Measurements from ENCODE around the gene KRTAP10-2.

KRTAP10-2 gene

DNA sequence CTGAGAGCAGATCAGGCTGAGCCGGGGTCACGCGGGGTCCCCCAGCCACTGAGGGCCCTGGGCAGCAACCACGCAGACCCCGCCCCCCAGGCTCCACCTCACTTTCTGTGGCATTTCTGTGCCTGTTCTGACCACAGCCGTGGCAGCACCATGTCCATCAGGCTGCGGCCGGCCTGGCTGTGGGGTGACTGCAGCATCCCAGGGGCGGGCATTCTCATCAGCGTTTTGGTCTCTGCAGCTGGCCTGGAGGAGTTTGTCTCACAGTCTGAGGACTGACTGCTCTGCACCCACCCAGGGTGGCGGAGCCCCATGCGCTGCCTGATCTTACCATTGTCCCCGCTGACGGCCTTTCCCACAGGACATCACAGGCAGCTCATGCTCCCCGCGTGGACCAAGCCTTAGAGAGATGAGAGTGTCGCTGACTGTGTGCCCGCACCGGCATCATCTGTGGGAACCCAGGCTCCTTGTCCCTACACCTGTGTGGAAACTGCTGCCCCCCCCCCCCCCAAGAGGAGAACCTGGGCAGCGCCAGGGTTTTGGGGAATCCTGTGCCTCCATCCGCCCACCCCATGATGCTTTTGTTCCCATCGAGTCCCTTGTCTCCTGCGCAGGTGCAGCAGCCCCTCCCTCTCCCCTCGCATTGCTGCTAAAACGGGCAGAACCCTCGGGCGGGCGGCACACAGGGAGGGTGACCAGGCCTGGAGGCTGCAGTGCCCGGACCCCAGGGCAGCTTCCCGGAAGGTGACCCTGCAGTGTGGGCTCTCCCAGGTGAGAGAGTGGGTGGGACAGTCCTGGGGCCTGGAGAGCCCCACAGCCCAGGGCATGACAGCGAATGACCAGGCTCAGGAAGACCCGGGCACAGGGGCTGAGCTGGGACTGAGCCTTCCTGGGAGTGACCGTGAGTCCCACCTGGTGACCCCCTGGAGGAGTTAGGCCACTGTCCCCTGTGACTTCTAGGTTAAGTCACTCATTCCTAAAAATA is 13.1 kb downstream of the KRTAP10-2 start:
- DNase-seq: no peak

DNA sequence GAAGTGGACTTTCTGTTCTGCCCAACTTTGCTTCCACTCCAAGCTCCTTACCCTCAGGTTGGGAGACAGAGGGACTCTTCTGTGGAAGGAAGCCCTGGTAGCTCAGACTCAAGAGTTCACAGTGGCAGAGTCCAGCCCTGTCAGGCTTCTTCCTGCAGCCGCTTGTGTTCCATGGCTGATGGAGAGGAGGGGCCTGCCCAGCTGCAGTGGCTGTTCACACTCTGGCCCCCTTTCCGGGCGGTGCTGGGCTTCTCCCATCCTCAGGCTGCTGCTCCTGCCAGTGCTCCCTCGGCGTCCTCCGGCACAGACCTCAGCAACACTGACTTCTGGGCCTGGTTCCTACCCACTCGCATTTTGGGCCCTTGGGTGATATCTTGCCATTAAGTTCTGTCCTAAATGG is 15.3 kb downstream of the KRTAP10-2 start:
- no peak for DNase-seq

DNA sequence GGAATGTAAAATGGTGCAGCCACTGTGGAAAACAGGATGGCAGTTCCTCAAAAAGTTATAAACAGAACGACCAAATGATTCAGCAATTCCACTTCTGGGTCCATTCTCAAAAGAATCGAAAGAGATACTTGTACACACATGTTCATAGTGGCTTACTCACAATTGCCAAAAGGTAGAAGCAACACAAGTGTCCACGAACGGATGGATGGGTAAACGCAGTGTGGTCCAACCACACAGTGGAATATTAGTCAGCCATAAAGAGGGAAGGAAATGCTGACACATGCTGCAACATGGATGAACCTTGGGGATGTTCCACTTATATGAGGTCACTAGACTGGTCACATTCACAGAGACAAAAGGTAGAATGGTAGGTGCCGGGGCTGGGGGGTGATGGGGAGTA is 16.6 kb downstream of the KRTAP10-2 start:
- no peak for DNase-seq

DNA sequence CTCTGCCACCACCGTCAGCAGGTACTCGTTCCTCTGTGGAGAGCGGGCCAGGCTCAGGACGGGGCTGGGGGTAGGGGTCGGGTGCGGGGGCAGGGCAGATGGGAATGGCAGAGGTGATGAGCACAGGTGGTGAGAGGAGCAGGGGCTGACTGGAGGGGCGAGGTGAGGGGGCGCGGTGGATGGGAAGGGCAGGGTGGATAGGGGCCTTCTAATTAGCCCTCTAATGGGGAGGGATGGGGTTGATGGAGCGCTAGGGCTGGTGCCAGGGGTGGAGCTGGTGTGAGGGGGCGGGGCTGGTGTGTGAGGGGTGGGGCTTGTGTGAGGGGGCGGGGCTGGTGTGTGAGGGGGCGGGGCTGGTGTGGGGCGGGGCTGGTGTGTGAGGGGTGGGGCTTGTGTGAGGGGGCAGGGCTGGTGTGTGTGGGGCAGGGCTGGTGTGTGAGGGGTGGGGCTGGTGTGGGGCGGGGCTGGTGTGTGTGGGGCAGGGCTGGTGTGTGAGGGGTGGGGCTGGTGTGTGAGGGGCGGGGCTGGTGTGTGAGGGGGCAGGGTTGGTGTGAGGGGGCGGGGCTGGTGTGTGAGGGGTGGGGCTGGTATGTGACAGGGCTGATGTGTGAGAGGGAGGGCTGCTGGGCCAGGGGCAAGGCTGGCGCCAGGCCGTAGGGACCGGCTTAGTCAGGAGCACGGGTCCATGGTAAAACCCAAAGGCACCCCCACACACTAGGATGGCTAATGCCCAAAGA is 17.2 kb downstream of the KRTAP10-2 start:
- DNase-seq: no peak

DNA sequence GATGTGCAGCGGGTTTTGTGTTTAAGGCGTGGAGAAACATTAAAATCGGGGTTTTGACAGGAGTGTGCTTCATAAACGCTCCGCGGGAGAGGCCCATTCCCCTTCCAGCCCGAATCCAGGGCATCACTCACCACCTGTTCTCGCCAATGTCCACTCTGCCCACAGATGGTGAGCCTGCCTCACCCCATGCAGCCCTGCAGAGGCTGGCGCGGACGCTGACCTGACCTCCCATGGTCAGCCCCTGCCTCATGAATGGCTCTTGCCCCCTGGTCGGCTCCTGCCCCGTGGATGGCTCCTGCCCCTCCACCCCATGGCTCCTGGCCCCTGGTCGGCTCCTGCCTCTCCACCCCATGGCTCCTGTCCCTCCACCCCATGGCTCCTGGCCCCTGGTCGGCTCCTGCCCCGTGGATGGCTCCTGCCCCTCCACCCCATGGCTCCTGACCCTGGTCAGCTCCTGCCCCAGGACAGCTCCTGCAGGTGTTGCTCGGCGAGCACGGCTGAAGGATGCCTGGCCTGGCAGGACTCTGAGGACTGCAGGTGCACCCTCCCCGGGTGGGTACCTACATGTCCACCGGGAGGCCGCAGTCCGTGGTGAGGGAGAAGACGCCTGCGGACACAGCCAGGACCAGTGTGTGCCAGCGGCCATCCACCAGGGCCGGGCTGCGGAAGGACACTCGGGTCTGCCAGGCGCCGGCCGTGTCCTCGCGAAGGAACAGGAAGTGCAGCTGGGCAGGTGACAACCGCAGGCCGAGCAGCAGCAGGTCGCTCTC is 18.0 kb downstream of the KRTAP10-2 start:
- DNase-seq: no peak

DNA sequence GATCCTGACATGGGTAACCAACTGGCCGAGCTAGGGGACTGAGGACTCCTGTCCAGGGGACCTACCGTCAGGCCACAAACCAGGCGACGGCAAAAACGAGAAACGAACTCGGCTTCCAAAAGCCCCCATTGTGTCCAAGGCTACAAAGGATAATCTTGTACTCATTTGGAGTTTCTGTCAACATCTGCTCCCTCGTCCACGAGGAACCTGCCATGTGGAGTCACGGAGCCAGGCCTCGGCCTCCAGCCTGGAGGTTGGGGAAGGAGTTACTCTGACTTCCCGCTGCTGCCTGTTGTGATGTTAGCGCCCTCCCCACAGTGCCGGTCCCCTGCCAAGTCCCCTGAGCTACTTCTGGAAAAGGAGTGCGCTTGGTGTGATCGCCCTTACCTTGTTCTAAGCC is 18.6 kb downstream of the KRTAP10-2 start:
- DNase-seq: no peak

DNA sequence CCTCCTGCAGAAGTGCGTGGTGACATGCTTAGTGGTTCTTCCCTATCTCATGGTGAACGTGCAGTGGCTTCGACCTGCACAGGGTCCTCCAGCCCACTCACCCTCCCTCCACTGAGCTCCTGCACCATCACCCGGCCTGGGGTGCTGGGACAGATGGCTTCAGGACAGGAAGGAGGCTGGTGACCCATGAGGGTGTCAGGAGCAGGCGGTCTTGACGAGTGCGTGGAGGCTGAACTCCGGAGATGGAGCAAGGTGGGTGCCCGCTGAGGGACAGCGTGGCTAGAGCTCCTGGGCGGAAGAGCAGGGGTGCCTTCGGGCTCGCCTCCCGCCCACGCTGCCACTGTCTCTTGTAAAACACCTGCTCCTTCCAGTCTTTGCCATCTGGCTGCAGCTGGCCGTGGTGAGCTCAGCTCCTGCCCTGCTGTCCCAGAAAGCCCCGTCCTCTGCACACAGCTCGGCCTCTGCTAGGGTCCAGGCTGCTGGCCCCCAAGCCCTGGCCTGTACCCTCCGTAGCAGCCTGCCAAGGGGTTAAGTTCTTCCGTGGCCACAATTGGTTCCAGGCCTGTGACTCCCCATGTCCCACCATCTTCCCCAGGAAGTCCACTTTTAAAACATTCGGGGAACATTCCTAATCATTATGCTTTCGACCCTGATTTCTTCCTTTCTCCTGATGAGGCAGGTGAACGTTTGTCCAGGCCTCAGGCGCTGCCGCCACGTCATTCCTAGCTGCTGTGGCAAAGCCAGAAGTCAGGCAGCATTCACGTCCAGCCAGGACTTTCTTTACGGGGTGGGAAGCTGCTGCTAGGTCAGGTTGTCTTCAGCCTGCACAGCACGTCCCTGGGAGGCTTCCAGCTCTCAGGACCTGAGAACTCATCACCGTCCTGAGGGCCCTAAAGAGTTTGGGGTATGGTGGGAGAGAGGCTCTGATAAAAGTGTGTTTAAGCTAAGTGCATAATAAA is 19.4 kb downstream of the KRTAP10-2 start:
- no peak for DNase-seq

DNA sequence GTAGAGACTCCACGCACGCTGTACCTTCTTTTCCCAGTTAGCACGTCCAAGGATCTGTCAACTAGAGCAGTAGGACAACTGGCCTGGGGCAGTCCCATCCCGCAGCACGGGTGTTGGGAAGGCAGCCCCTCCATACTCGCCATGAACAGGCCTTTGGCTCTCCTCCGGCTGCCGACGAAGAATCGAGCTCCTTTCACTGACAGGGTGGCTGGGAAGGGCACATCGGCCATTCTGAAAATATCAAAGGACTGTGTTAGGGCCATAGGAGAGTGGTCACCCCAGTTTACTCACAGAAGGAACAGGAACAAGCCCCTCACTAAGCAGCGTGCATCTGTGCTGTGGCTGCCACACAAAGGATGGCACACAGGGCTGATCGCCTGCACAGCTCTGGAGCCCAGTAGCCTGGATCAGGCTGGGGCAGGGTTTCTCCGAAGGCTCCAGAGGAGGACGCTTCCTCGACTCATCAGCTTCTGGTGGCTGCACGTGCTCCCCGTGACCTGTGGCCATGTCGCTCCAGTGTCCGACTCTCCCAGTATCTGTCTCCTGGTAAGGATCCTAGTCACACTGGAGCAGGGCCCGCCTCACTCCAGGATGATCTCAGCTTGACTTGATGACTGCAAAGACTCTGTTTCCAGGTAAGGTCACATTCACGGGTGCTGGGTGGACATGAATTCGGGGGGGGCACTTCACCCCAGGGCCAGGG is 20.3 kb downstream of the KRTAP10-2 start:
- no peak for DNase-seq

DNA sequence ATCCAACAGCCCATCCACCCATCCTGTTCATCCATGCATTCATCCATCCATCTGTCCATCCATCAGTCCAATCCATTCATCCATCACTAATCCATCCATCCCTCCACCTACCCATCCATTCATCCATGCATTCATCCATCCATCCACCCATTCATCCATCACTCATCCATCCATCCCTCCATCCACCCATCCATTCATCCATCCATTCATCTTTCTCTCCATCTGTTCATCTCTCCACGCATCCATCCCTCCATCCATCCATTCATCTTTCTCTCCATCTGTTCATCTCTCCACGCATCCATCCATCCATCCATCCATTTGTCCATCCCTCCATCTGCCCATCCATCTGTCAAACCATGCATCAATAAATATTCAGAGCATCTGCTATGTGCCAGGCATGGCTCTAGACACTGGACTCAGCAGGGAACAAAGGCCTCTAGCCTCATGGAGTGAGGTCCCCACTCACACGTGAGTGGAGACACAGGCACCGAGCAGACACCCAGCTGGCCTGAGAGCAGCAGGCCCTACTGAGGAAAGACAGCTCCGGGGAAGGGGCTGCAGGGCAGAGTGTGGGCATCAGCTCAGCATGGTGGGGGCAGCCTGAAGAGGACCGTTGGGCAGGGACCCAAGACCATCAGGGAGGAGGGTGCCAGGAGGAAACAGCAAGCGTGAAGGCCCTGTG is 20.9 kb downstream of the KRTAP10-2 start:
- DNase-seq: no peak

DNA sequence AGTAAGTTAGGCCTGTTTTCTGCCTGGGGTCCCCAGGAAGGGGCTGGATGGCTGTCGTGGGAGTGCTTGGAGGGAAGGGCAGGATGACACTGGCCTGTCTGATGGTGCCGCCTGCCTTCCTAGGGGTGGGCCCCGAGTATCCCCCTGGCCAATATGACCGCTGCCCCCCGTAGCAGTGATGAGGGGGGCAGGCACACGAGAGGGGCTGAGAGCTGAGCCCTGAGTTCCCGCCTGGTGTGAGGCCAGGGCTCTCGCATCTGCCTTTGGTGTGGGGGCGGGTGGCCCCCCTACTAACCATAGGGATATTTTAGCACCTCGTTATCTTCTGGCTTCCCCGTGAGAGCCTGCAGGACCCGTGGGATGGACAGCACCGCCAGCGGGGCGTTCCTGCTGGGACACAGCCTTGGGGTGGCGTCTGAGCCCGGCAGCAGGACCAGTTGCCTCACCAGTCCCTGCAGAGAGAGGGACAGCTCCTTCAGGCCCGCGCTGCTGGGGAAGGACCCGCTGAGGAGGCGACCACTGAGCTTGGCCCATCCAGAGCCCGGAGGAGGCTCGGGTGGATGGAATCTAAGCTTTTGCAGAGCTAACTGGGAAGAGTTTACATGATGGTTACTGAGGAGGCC is 21.7 kb downstream of the KRTAP10-2 start:
- DNase-seq: no peak

DNA sequence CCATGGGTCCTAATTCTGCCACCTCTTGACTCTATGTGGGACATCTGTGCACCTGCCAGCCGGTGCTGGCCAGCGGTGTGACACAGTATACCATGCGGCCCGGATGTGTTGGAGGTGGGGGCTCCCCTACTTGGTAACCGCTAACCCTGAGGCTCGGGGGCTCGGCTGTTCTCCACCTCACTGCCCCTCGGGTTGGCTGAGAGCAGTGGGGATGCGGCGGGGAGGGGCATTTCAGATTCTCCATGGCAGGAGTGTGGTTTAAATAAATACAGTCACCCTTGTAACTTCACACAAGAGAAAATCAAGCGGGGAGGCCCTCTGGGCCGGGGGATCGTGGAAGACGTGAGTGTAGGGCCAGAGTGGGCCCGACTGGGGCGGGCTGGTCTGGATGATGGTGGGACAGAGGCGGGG is 22.3 kb downstream of the KRTAP10-2 start:
- no peak for DNase-seq

DNA sequence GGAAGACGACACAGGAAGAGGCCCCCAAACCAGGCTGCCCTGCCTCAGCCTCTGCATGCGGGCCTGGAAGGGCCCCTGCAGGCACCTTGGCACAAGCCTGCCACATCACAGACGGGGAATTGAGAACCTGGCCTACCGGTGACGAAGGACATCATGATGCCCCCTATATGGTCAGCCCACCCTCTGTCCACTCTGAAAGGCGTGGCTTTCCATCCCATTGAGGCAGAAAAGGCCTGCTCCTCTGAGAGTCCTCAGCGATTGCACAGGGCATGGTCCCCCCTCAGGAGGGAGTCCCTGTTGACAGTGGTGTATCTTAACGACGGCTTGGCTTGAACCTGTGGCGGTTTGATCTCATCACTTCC is 22.7 kb downstream of the KRTAP10-2 start:
- no peak for DNase-seq

DNA sequence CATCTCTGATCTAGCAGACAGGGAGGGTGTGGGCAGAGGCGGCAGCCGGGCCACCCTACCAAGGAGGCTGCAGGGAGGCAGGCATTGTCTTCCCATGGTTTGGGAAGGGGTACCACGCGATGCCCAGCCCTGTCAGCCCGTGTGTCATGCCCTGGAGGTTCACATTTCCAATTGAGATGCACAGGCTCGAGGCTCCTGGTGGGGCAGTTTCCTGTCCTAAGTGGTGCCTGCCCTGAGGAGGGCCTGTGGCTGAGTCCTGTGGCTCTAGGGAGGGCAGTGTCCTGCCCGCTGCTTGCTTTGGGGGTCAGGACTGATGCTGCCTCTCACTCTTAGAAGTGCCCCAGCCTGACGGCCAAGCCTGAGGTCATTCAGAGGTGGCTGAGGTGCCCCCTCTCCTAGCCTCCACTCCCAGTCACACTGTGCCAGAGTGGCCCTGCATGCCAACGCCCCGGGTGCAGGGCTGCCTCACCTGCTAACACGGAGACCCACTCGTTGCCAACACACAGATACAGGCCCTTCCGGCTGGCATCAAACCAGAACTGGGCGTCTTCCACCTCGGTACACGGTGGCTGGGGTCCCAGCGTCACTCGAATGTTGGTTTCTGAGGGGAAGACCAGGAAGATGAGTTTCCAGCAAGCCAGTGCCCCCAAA is 23.2 kb downstream of the KRTAP10-2 start:
- no peak for DNase-seq

DNA sequence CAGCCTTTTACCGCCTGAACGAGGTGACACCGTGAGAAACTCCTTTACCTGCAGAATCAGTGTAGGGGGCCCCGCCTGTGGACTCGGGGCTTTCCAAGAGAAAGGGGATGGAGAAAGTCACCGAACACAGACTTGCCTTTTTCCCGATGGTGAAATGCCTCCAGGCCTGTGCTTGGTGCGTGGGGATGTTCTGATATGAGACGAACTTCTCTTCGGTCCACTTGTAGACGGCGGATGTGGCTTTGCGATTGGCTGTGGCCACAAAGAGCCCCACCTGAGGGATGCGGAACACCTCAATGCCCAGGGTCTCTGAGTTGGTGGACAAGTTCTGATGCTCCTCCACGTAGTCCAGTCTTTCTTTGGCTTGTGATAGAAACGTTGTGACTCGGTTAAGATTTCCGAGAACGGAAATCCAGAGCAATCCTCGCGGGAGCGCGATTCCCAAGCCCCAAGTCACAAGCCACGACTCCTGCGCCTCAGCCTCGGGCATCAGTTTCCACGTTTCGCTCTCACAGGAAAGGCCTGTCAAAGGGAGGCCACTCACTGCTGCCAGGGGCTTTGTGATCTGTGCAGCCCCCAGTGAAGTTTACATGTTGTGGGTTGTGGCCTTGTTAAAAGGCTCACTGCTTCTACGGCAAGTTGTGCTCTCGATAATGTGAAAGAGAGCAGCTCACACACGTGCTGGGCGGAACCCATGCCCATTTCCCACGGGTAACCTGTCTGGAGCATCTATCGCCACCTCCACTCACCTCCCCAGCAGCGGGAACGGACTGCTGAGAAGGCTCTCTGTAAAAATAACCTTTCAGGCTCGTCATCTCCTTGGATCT is 23.9 kb downstream of the KRTAP10-2 start:
- no peak for DNase-seq

DNA sequence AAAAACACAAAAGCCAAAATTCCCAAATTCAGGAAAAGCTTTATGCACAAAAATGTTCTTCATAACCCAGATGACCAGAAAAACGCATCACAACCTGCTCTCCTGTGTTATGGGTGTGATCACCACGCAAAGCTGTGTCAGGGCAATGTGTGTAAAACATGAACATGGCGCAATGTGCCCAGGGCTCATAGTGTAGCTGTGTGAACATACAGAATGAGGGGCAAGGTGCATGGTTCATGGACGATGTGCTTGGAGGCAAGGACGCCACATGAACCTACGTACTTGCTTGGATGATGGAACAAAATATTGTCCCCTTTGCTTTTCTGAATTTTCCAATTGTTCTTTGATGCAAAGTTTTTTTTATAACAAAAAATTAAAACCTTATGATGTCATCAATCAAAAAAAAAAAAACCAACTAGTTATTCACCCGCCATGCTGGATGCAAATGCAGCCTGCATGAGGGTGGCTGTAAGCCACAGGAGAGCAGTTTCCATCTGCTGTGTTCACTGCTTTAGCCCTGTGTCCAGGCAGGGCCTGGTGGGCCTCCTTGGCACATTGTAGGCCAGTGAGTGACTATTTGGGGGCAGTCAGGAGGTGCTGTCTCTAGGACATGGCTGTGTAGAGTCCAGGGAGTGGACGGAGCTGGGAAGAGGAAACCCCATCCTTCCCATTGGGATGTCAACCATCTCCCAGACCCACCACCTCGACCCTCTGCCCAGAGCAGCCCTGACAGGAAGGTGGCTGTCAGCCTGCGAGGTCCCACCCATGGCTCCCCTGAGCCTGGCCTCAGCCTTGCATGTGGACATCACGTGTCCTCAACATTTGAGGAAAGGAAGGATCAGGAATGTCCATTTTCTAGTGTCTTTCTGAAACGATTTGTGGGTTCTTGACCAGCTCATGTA is 25.0 kb downstream of the KRTAP10-2 start:
- DNase-seq: no peak

DNA sequence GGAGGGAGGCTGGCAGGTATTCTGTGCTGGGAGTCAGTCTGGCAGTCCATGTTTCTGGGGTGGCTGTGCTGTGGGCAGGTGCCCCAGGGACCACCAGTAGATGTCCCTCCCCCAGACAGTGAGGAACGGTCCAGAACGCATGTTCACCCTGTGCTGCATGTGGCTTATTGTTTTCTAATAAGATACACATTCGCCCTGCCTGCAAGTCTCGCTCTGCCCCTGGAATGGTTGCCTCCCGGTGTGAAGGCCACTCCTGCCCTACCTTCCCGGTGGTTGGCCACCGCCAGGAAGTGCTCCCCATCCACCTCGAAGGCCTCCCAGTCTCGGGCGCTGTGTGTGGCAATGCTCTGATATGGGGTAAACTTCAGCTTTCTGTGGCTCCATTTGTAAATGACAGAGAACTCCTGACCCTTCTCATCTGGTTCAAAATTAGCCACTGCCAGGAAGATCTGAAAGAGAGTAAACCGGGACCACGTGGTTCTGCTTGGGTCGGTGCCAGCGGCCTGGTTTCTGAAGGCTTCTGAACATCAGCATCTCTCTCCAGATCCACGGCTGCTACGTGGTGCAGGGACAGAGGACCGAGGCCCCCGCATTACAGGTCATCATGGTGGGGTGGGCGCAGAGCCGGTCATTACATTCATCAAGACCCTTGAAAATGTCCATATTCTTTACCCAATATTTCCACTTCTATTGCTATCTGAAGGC is 25.8 kb downstream of the KRTAP10-2 start:
- no peak for DNase-seq
